Right cardiac atrium (tissue), 5 donors: Measurements from ENCODE around the gene INPP5J. TPM values are rescaled to one million over a fixed set of nuclear protein-coding genes. Genes with fewer than 3 reads are reported as not detected.

Experiments used
- ATAC-seq, 2 donors: fragments of 200-7000 bp; cut with Tn5 transposase; one replicate each; pipeline versions ENCODE4 v1.8.0 to v1.9.1; 2020; ENCODE audit warnings: moderate library complexity in 2 of 2, mild to moderate bottlenecking in 1 of 2
- DNase-seq, 3 donors: peaks; one replicate each; pipeline ENCODE4 v3.0.0-alpha.2; 2020
- H3K27ac ChIP-seq: one replicate; pipeline ENCODE4 v1.5.1; 2013; ENCODE audit warnings: mild to moderate bottlenecking, low read length, control low read depth, moderate library complexity
- H3K27me3 ChIP-seq: one replicate; pipeline ENCODE4 v1.6.1; 2013; ENCODE audit not compliant: control insufficient read depth, insufficient read depth
- H3K4me1 ChIP-seq: one replicate; pipeline ENCODE4 v1.6.1; 2013; ENCODE audit warnings: low read length; ENCODE audit not compliant: control insufficient read depth, insufficient read depth
- H3K4me3 ChIP-seq: one replicate; pipeline ENCODE4 v1.5.1; 2013; ENCODE audit warnings: low read length, control low read depth
- H3K9me3 ChIP-seq: one replicate; pipeline ENCODE4 v1.6.1; 2013; ENCODE audit warnings: low read length; ENCODE audit not compliant: control insufficient read depth
- WGBS: extraction: QIAGEN DNeasy Blood & Tissue Kit; methylation state at CpG from one replicate; pipeline ENCODE4 v1.1.7; 2013; 5-methylcytosine and 5-hydroxymethylcytosine counted together
- intact Hi-C, 4 donors: fragments of 100-400 bp; cut with DNase I; formaldehyde crosslinking; loops; one replicate each; pipeline versions ENCODE4 v1.11.0 to v1.14.0; 2022 to 2023
- polyA plus RNA-seq: library from polyadenylated mRNA; stranded (reverse); fragments of 200-250 nt; gene quantifications from one replicate; pipeline ENCODE4 v1.2.3, GENCODE V29; 2013
- total RNA-seq, 4 donors: library from RNA; stranded (reverse); fragmentation: NEBNext Ultra II Directional; extraction: Animal tissue kit (Norgen Biotek cat#: 25700); gene quantifications; one replicate each; pipeline ENCODE4 v1.2.1, GENCODE V29; 2021
- donor health status: healthy with polysubstance abuse.
- donor health status: DM: no; HTN: yes; CAD: no.
- donor health status: DM: no; HTN: no; CAD: no.
- donor health status: DM: no; HTN: yes; CAD: no; lungs with severe emphysema.
- donor health status: DM: yes; HTN: yes; CAD: no.

The INPP5J gene
- total and polyA plus RNA-seq, 5 donors, result 28.8 to 62.1 (median 43.2) TPM

DNA sequence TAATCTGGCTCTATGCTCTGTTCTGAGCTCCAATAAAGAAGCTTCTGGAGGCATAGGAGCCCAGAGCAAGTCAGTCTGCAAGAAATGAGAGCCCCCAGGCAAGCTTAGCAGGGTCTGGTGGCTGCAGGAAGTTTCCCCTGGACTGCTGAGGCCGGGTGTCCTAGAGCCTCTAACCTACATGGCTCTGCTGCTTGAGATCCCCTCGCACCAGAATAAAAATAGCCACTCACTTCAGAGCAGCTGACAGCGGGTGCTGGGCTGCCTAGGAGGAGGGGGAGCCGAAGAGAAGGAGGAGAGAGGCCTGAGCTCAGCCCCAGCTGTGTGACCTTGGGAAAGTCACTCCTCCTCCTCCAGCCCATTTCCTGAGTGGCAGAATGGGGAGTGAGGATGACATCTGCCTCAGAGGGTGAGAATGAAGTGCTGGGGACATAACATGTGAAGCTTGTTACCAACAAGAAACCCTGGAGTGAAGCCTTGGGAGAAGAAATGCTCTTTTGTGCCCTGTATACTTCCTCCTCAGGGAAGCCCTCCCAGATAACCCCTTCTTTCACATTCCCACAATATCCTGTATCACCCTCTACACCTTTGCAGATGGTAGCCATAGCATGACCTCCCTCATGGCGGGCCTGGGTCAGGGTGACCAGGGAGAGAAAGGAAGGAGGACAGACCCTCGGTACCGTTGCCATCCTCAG, 3.6 kb upstream of the INPP5J start:
- H3K27ac ChIP-seq, result peak overlapping the region; percentile 94
- WGBS, result 51% methylated on average over 7 of the region's 7 CpGs
- peaks cover 9% of the 10 kb centered on the region for H3K4me1 ChIP-seq
- DNase-seq (peak; percentile 45 to 72 (median 66)), ATAC-seq (peak; percentile 71 to 81)
- H3K9me3 ChIP-seq, result no peaks in the 10 kb centered on the region
- no peak overlapping the region for H3K4me3 ChIP-seq
- intact Hi-C loops, result no loop called here
- no peaks in the 10 kb centered on the region for H3K27me3 ChIP-seq

DNA sequence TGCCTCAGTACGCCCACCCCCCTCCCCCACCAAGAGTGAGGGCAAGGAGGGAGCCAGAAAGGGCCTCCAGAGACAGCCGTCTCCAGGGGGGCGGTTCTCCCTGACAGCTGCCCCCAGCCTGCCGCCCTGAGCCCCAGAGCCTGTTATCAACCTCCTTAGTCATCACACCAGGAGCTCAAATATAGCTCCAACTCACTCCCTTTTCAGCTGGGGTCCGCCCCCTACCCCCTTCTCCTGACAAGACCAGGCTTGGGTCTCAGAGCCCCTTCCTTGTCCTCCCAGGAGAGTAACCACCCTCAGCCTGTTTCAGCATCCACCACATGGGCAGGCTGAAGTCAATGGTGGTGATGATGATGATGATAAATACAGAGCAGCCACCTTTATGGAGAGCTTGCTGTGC, 2.5 kb upstream of the INPP5J start:
- Histone ChIP-seq H3K27ac (peak overlapping the region; percentile 90), H3K9me3 (no peaks in the 10 kb centered on the region), H3K4me1 (peaks cover 9% of the 10 kb centered on the region), H3K27me3 (no peaks in the 10 kb centered on the region), H3K4me3 (no peak overlapping the region)
- peak in 1 of 3 donors; percentile 50 for DNase-seq
- peak in 1 of 2 donors; percentile 18 for ATAC-seq
- WGBS, result 58% methylated on average over 5 of the region's 5 CpGs
- intact Hi-C loops, result no loop called here

DNA sequence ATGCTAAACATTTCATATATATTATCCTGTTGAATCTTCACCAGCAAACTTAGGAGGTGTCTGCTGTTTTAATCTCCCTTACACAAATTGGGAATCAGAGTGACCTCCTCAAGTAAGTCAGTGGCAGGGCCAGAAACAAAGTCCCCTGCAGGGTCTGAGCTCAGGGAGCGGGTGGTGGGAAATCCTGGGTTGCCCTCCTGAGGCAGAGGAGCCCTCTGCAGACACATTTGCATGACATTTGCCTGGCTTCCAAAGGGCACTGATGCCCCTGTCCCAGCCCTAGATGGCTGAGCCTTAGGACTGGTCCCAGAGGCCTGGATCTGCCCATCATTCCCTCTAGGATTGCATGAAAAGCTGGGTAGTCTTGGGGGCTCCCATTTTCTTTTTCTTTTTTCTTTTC, 2.1 kb upstream of the INPP5J start:
- DNase-seq (no peak), ATAC-seq (no peak)
- Histone ChIP-seq H3K4me1 (peaks cover 9% of the 10 kb centered on the region), H3K27ac (peak overlapping the region; percentile 90), H3K9me3 (no peaks in the 10 kb centered on the region), H3K4me3 (no peak overlapping the region), H3K27me3 (no peaks in the 10 kb centered on the region)
- WGBS, result 93% methylated on average over 1 of the region's 1 CpG
- intact Hi-C loops, result no loop called here

DNA sequence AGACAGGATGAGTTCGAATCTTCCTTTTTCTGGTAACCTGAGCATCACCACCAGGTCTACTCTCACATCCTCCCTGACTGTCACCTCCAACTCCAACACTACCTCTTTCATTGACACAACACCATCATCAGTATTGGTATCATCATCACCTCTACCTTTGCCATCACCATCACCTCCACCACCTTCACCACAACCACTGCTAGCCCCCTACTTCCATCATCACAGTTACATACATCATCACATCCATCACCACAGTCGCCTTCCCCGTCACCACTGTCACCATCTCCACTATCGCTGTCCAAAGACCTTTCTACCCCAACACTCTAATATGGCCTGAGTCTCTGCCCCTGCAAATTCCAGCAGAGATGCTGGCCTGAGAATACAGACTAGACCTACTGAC, 1.4 kb upstream of the INPP5J start:
- Histone ChIP-seq H3K9me3 (no peaks in the 10 kb centered on the region), H3K27ac (peak overlapping the region; percentile 91), H3K4me1 (peaks cover 9% of the 10 kb centered on the region), H3K27me3 (no peaks in the 10 kb centered on the region), H3K4me3 (no peak overlapping the region)
- ATAC-seq, result no peak
- WGBS, result 91% methylated on average over 4 of the region's 4 CpGs
- intact Hi-C loops, result no loop called here
- no peak for DNase-seq

DNA sequence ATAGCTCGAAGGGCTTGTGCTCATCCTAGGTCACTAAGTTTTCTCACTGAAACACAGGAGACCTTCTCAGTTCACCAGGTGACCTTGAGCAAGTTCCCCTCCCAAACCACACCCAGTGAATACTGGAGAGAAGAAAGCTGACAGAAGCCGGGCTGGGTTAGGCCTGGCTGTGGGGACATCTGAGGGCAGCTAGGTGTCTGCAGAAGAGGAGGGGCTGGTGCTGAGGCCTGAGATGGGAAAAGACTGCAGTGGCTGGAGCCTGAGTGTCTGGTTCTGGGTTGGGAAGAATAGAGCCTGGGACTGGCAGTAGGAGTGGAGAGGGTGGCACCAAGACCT, 602 bp upstream of the INPP5J start:
- intact Hi-C loops, result no loop called here
- Histone ChIP-seq H3K4me1 (peaks cover 9% of the 10 kb centered on the region), H3K4me3 (no peak overlapping the region), H3K9me3 (no peaks in the 10 kb centered on the region), H3K27ac (peak overlapping the region; percentile 91), H3K27me3 (no peaks in the 10 kb centered on the region)
- peak; percentile 55 to 66 for ATAC-seq
- WGBS, result 65% methylated on average over 2 of the region's 2 CpGs
- DNase-seq, result no peak

DNA sequence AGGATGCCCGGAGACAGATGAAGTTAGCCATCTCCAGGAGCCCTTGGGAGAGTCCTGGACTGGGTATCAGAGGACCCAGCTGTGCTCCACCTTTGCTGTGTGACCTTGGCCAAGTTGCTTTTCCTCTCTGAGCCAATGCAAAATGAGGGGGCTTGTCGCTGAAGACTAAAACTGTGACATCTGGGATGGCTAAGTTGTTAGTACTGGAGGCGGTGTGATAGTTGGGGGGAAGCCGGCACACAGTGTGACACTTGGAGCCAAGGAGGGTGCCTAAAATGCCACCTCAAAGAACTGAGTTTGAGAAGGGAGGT, 481 bp downstream of the INPP5J start:
- DNase-seq (no peak), ATAC-seq (no peak)
- 55% methylated on average over 4 of the region's 4 CpGs for WGBS
- peak overlapping the region; percentile 91 for H3K27ac ChIP-seq
- no peaks in the 10 kb centered on the region for H3K9me3 ChIP-seq
- H3K4me1 ChIP-seq, result peaks cover 6% of the 10 kb centered on the region
- no peaks in the 10 kb centered on the region for H3K27me3 ChIP-seq
- intact Hi-C loops, result no loop called here
- H3K4me3 ChIP-seq, result peak overlapping the region; percentile 21

DNA sequence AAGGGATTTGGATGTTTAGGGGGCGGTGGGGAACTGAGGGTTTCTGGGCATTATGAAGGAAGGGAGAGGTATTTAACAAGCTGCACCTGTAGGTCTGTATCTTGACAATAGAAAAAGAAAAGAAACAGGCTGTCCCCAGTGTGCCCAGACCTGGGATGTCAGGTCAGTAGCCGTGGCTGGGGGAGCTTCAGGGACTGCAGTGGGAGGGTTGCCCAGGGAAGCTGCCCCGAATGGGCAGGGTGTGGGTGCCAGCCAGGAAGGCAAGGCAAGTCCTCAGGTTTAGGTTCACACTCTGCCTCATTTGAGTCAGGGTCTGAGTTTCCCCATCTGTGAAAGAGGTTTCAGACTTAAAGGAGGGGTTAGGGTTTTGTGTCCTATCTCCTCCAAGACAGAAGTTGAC, 1.5 kb downstream of the INPP5J start:
- intact Hi-C loops, result no loop called here
- WGBS, result 58% methylated on average over 3 of the region's 3 CpGs
- H3K27ac ChIP-seq, result no peak overlapping the region
- H3K27me3 ChIP-seq, result no peaks in the 10 kb centered on the region
- H3K4me1 ChIP-seq, result peaks cover 6% of the 10 kb centered on the region
- ATAC-seq (no peak), DNase-seq (no peak)
- H3K9me3 ChIP-seq, result no peaks in the 10 kb centered on the region
- no peak overlapping the region for H3K4me3 ChIP-seq

DNA sequence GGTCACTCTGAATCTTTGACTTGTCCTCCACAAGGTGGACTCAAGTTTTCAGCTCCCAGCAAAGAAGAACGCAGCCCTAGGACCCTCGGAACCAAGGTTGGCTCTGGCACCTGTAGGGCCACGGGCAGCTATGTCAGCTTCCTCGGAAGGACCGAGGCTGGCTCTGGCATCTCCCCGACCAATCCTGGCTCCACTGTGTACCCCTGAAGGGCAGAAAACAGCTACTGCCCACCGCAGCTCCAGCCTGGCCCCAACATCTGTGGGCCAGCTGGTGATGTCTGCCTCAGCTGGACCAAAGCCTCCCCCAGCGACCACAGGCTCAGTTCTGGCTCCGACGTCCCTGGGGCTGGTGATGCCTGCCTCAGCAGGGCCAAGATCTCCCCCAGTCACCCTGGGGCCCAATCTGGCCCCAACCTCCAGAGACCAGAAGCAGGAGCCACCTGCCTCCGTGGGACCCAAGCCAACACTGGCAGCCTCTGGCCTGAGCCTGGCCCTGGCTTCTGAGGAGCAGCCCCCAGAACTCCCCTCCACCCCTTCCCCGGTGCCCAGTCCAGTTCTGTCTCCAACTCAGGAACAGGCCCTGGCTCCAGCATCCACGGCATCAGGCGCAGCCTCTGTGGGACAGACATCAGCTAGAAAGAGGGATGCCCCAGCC, 2.2 kb downstream of the INPP5J start:
- ATAC-seq, result no peak
- H3K4me3 ChIP-seq, result no peak overlapping the region
- no peaks in the 10 kb centered on the region for H3K9me3 ChIP-seq
- H3K27ac ChIP-seq, result no peak overlapping the region
- H3K27me3 ChIP-seq, result no peaks in the 10 kb centered on the region
- WGBS, result 75% methylated on average over 14 of the region's 14 CpGs
- DNase-seq, result peak in 1 of 3 donors; percentile 18
- H3K4me1 ChIP-seq, result peaks cover 6% of the 10 kb centered on the region
- intact Hi-C loops, result no loop called here

DNA sequence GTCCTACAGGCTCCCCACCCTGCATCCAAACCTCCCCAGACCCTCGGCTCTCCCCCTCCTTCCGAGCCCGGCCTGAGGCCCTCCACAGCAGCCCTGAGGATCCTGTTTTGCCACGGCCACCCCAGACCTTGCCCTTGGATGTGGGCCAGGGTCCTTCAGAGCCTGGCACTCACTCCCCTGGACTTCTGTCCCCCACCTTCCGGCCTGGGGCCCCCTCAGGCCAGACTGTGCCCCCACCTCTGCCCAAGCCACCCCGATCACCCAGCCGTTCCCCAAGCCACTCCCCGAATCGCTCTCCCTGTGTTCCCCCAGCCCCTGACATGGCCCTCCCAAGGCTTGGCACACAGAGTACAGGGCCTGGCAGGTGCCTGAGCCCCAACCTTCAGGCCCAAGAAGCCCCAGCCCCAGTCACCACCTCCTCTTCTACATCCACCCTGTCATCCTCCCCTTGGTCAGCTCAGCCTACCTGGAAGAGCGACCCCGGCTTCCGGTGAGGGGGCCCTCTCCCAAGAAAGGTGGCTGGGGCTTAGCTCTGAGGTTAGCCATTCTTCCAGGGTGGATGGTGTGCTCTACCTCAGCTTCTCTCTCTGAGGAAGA, 2.9 kb downstream of the INPP5J start:
- intact Hi-C loops, result no loop called here
- 83% methylated on average over 12 of the region's 12 CpGs for WGBS
- no peak for ATAC-seq

DNA sequence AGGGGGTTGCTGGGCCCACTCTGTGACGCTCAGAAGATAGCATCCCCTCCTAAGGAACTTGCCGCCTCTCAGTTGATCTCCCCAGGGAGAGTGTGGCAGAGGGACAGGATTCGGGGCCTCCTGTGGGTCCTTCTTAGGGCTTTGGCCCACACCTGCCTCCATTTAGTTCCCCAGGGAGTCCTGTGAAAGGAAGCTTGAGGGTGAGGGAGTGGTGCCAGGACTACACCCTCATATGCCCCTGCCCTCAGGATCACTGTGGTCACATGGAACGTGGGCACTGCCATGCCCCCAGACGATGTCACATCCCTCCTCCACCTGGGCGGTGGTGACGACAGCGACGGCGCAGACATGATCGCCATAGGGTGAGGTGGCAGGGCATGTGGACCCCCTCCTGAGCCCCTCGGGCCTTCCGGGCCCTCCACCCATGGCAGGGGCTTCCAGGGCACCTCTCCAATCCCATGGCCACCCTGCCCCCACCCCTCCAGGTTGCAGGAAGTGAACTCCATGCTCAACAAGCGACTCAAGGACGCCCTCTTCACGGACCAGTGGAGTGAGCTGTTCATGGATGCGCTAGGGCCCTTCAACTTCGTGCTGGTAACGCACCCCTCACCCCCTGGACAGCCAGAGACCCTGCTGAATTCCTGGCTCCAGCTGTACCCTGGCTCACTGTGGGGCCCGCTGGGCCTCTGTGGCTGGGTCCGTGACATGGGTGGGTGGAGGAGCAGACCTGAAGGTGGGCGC, 3.5 kb downstream of the INPP5J start:
- intact Hi-C loops, result no loop called here
- Histone ChIP-seq H3K27me3 (no peaks in the 10 kb centered on the region), H3K4me3 (no peak overlapping the region), H3K9me3 (no peaks in the 10 kb centered on the region), H3K4me1 (peaks cover 6% of the 10 kb centered on the region), H3K27ac (no peak overlapping the region)
- no peak for DNase-seq
- WGBS, result 90% methylated on average over 22 of the region's 22 CpGs
- ATAC-seq, result no peak

More for the DNA sequence above, 2.9 kb downstream of the INPP5J start:
- no peaks in the 10 kb centered on the region for H3K27me3 ChIP-seq
- H3K4me3 ChIP-seq, result no peak overlapping the region
- DNase-seq, result peak in 1 of 3 donors; percentile 23
- peaks cover 6% of the 10 kb centered on the region for H3K4me1 ChIP-seq
- no peak overlapping the region for H3K27ac ChIP-seq
- no peaks in the 10 kb centered on the region for H3K9me3 ChIP-seq

DNA sequence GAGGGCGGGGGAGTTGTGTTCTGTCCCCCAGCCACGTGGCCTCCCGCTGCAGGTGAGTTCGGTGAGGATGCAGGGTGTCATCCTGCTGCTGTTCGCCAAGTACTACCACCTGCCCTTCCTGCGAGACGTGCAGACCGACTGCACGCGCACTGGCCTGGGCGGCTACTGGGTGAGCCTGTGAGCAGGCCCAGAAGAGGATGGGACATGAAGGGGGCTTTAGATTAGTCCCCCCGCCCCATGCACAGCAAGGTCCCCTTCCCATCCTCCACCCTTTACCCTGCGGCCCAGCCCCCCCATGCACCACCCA, 4.1 kb downstream of the INPP5J start:
- intact Hi-C loops, result no loop called here
- ATAC-seq (no peak), DNase-seq (peak in 1 of 3 donors; percentile 42)
- 79% methylated on average over 13 of the region's 13 CpGs for WGBS
- no peaks in the 10 kb centered on the region for H3K9me3 ChIP-seq
- H3K27me3 ChIP-seq, result no peaks in the 10 kb centered on the region
- H3K27ac ChIP-seq, result no peak overlapping the region
- no peak overlapping the region for H3K4me3 ChIP-seq
- H3K4me1 ChIP-seq, result peaks cover 6% of the 10 kb centered on the region
